NCI-H82 treated with DMSO at 0.1 percent for 48 hours (cell line): ENCODE results near the gene CAMKK2.
A peak's percentile ranks its signal among the peaks of the same experiment; 100 is the strongest.
"Not testable (repeated sequence)": the region's sequence is repeated elsewhere in the genome, so short reads cannot be mapped to it uniquely, and the experiment has no call there.

ENCODE experiments used
- DNase-seq: peaks from one replicate; lab custom pipeline; 2025; ENCODE audit not compliant: unreplicated experiment; lab: John Stamatoyannopoulos, UW

CAMKK2 gene

GRCh38 chr12:121299662-121300061, 3.2 kb upstream of the CAMKK2 start:
- no peak for DNase-seq

- DNase-seq = not testable (repeated sequence)
Observed at GRCh38 chr12:121298411-121298810, 1.9 kb upstream of the CAMKK2 start.

- DNase-seq = no peak
Observed at GRCh38 chr12:121297435-121297991, 1.0 kb upstream of the CAMKK2 start.

GRCh38 chr12:121295746-121296617, 527 bp downstream of the CAMKK2 start:
- no peak for DNase-seq

GRCh38 chr12:121295116-121295745, 1.3 kb downstream of the CAMKK2 start:
- DNase-seq = peak; percentile 30

- DNase-seq = no peak
Observed at GRCh38 chr12:121294151-121294889, 2.2 kb downstream of the CAMKK2 start.

GRCh38 chr12:121293603-121294002, 2.9 kb downstream of the CAMKK2 start:
- DNase-seq = no peak

- DNase-seq = no peak
Observed at GRCh38 chr12:121290410-121290809, 6.1 kb downstream of the CAMKK2 start.

GRCh38 chr12:121289962-121290361, 6.5 kb downstream of the CAMKK2 start:
- DNase-seq = no peak

- no peak for DNase-seq
Observed at GRCh38 chr12:121288986-121289385, 7.5 kb downstream of the CAMKK2 start.

GRCh38 chr12:121288158-121288845, 8.2 kb downstream of the CAMKK2 start:
- DNase-seq = no peak

- DNase-seq = no peak
Observed at GRCh38 chr12:121287267-121287954, 9.1 kb downstream of the CAMKK2 start.

- no peak for DNase-seq
Observed at GRCh38 chr12:121285856-121286255, 10.7 kb downstream of the CAMKK2 start.

GRCh38 chr12:121284551-121285390, 11.7 kb downstream of the CAMKK2 start:
- DNase-seq = no peak

GRCh38 chr12:121283841-121284240, 12.7 kb downstream of the CAMKK2 start:
- no peak for DNase-seq

- DNase-seq = no peak
Observed at GRCh38 chr12:121283388-121283787, 13.1 kb downstream of the CAMKK2 start.

GRCh38 chr12:121282910-121283309, 13.6 kb downstream of the CAMKK2 start:
- not testable (repeated sequence) for DNase-seq

GRCh38 chr12:121282072-121282742, 14.3 kb downstream of the CAMKK2 start:
- no peak for DNase-seq

GRCh38 chr12:121281116-121281515, 15.4 kb downstream of the CAMKK2 start:
- DNase-seq = not testable (repeated sequence)
